Gastroesophageal sphincter (tissue), 2 donors: ENCODE data around the gene TBC1D5.

Experiments used
- POLR2A ChIP-seq, 2 donors: fragments of 450-650 bp; IDR thresholded peaks; one replicate each; pipeline ENCODE4 v1.6.1; 2017; ENCODE audit warnings: antibody characterized with exemption in 2 of 2, mild to moderate bottlenecking in 2 of 2, moderate library complexity in 1 of 2
- POLR2AphosphoS5 ChIP-seq: sonication (generic); formaldehyde crosslinking; IDR thresholded peaks from one replicate; pipeline ENCODE4 v1.6.1; 2017; ENCODE audit warnings: antibody characterized with exemption

GRCh38 chr3:17733768-17734167 lies 8.7 kb downstream of the TBC1D5 start:
- no peak for TF ChIP-seq POLR2AphosphoS5
- no peak for TF ChIP-seq POLR2A (IDR thresholded peaks at IDR 0.05)
